Panc1 (cell line): ENCODE data around the gene BMAL1. TPM values are rescaled to one million over a fixed set of nuclear protein-coding genes. Genes with fewer than 3 reads are reported as not detected.

Experiments used
- ATAC-seq: fragments of 200-7000 bp; cut with Tn5 transposase; 2 replicates; pipeline ENCODE4 v1.9.1; 2020; ENCODE audit warnings: mild to moderate bottlenecking, moderate library complexity
- BruUV-seq: library from RNA; stranded (reverse); fragments of 400-500 nt; replicated peaks from 2 replicates; lab custom pipeline; 2021; lab: Mats Ljungman, UMichigan
- CTCF ChIA-PET: fragments of 300-600 bp; sonication (Branson Sonifier 250); formaldehyde crosslinking; loops from one replicate; lab custom pipeline; 2022; ENCODE audit warnings: antibody characterized with exemption; lab: Charles Lee
- POLR2A ChIA-PET: fragments of 300-600 bp; sonication (Branson Sonifier 250); formaldehyde crosslinking; loops from one replicate; lab custom pipeline; 2022; ENCODE audit warnings: antibody characterized with exemption; lab: Charles Lee
- DNase-seq: peaks from one replicate; pipeline ENCODE4 v3.0.0-alpha.2; 2010; ENCODE audit warnings: low read depth, low spot score
- H3K27ac ChIP-seq: 2 replicates; pipeline ENCODE4 v1.5.1; 2011; ENCODE audit warnings: mild to moderate bottlenecking, low read length, inconsistent platforms
- H3K27me3 ChIP-seq: fragments of 200-500 bp; sonication (Bioruptor generic); 2 replicates; pipeline ENCODE4 v1.6.0; 2014; ENCODE audit warnings: low read length, inconsistent platforms; ENCODE audit not compliant: control insufficient read depth, insufficient read depth
- H3K36me3 ChIP-seq: fragments of 200-500 bp; sonication (Bioruptor generic); 2 replicates; pipeline ENCODE4 v1.5.1; 2014; ENCODE audit warnings: inconsistent platforms, mild to moderate bottlenecking, low read length, moderate library complexity; ENCODE audit not compliant: control insufficient read depth, insufficient read depth
- H3K4me1 ChIP-seq: 2 replicates; pipeline ENCODE4 v1.5.1; 2011; ENCODE audit warnings: inconsistent platforms, mild to moderate bottlenecking, low read length, moderate library complexity; ENCODE audit not compliant: control insufficient read depth, insufficient read depth
- H3K4me3 ChIP-seq, 2 experiments: 2 replicates each; pipeline ENCODE4 v1.5.1; 2011 to 2012; ENCODE audit warnings: low read depth in 2 of 2, low read length in 2 of 2, mild to moderate bottlenecking in 2 of 2, inconsistent platforms in 1 of 2, moderate library complexity in 1 of 2
- H3K9me3 ChIP-seq: fragments of 200-500 bp; sonication (Bioruptor generic); 2 replicates; pipeline ENCODE4 v1.5.1; 2014; ENCODE audit warnings: low read depth, mild to moderate bottlenecking, inconsistent platforms, low read length, moderate library complexity; ENCODE audit not compliant: control insufficient read depth, insufficient read depth
- CTCF ChIP-seq: fragments of 450-650 bp; IDR thresholded peaks from 2 replicates; pipeline ENCODE4 v1.5.1; 2017; ENCODE audit warnings: mild to moderate bottlenecking
- POLR2AphosphoS5 ChIP-seq: IDR thresholded peaks from 2 replicates; pipeline ENCODE4 v1.6.1; 2012; ENCODE audit warnings: mild to moderate bottlenecking, low read depth, low read length, moderate library complexity
- REST ChIP-seq, 2 experiments: IDR thresholded peaks; 2 replicates each; pipeline ENCODE4 v1.6.1; 2011 to 2012; ENCODE audit warnings: low read depth in 2 of 2, control low read depth in 1 of 2, low read length in 1 of 2, mild to moderate bottlenecking in 1 of 2, moderate library complexity in 1 of 2; ENCODE audit not compliant: insufficient read depth in 1 of 2
- SIN3A ChIP-seq: IDR thresholded peaks from 2 replicates; pipeline ENCODE4 v1.6.1; 2012; ENCODE audit warnings: low read depth, mild to moderate bottlenecking, low read length, moderate library complexity, borderline replicate concordance; ENCODE audit not compliant: insufficient read depth
- TCF7L2 ChIP-seq: IDR thresholded peaks from 2 replicates; pipeline ENCODE4 v1.6.1; 2011; ENCODE audit warnings: mild to moderate bottlenecking, low read depth, low read length, inconsistent platforms
- in situ Hi-C: cut with HindIII; loops from 2 replicates; pipeline ENCODE4 v1.10.0; 2016; ENCODE audit warnings: low sequenced_read_pairs, low pct_unique_long_range_greater_than_20kb
- intact Hi-C: fragments of 100-400 bp; cut with micrococcal nuclease; formaldehyde crosslinking; loops from one replicate; pipeline ENCODE4 v1.10.0; 2022; ENCODE audit not compliant: unreplicated experiment
- total RNA-seq: library from RNA; stranded (reverse); gene quantifications from one replicate; pipeline ENCODE4 v1.2.1, GENCODE V29; 2021; ENCODE audit not compliant: unreplicated experiment

Gene BMAL1
- total RNA-seq, 1 experiment from 2014 or later, result 9.3 TPM

GRCh38 chr11:13433437-13433836 is 155.8 kb downstream of the BMAL1 start:
- no peaks in the 10 kb centered on the region for H3K4me1 ChIP-seq
- BruUV-seq, result no TSS peak

More at GRCh38 chr11:13433437-13433836, 155.8 kb downstream of the BMAL1 start:
- DNase-seq (no peak), ATAC-seq (no peak)
- ChIA-PET CTCF (no interaction called here), POLR2A (interaction anchor here (0.7 kb wide), 1 partner anchor 33 kb away, joined by 3 read pairs; no protein-coding TSS in a partner anchor)
- Histone ChIP-seq H3K36me3 (no peaks in the 10 kb centered on the region), H3K27me3 (no peaks in the 10 kb centered on the region), H3K27ac (no peak overlapping the region), H3K9me3 (peaks cover 8% of the 10 kb centered on the region; the same call in 1 of the 2 replicates), H3K4me3 (no peak overlapping the region)
- in situ Hi-C loops (no loop called here), intact Hi-C loops (no loop called here)
- no peak for TF ChIP-seq REST (IDR thresholded peaks at IDR 0.05; ENCODE audit: insufficient read depth in 1 of 2, low read depth in 2 of 2, low read length in 1 of 2)
- no peak for TF ChIP-seq TCF7L2
- no peak for TF ChIP-seq POLR2AphosphoS5
- no peak for TF ChIP-seq SIN3A
- no peak for TF ChIP-seq CTCF
